HEK293 (cell line): ENCODE data around the gene TMEM61.

Experiments
- CTCF ChIA-PET: fragments of 350-600 bp; formaldehyde crosslinking; extraction: SDS; loops from one replicate; lab custom pipeline; 2021; ENCODE audit warnings: antibody characterized with exemption; lab: Yijun Ruan, JAX
- POLR2A ChIA-PET: fragments of 300-600 bp; formaldehyde crosslinking; extraction: SDS; loops from one replicate; lab custom pipeline; 2020; ENCODE audit warnings: antibody characterized with exemption, inconsistent platforms; lab: Yijun Ruan, JAX
- H3K27ac ChIP-seq: fragments of 200-500 bp; sonication (Bioruptor generic); 2 replicates; pipeline ENCODE4 v1.5.1; 2014; ENCODE audit warnings: low read depth, low read length, control low read depth, inconsistent platforms; ENCODE audit errors: extremely low read depth
- H3K36me3 ChIP-seq, 2 experiments: fragments of 200-500 bp in 1 of 2; sonication (Bioruptor generic) in 1 of 2; 1 replicate in 1 of 2; 2 replicates in 1 of 2; pipeline ENCODE4 v1.5.1; 2014 to 2017; ENCODE audit warnings: inconsistent platforms in 2 of 2, low read length in 2 of 2; ENCODE audit not compliant: control insufficient read depth in 2 of 2, insufficient read depth in 1 of 2
- H3K4me1 ChIP-seq: fragments of 200-500 bp; sonication (Bioruptor generic); 2 replicates; pipeline ENCODE4 v1.5.1; 2014; ENCODE audit warnings: mild to moderate bottlenecking, low read length, inconsistent platforms; ENCODE audit not compliant: control insufficient read depth, insufficient read depth
- H3K4me3 ChIP-seq: 2 replicates; pipeline ENCODE4 v1.5.1; 2011; ENCODE audit warnings: low read depth, mild to moderate bottlenecking, control low read depth, low read length, moderate library complexity
- H3K9me3 ChIP-seq: fragments of 200-500 bp; sonication (Bioruptor generic); 2 replicates; pipeline ENCODE4 v1.5.1; 2014; ENCODE audit warnings: low read depth, low read length, inconsistent platforms; ENCODE audit not compliant: control insufficient read depth, insufficient read depth
- BCL11A ChIP-seq: fragments of 450-650 bp; formaldehyde crosslinking; IDR thresholded peaks from 2 replicates; pipeline ENCODE4 v1.5.1; 2016; ENCODE audit warnings: low read depth, missing biosample characterization, missing genetic modification characterization
- FEZF1 ChIP-seq: fragments of 450-650 bp; formaldehyde crosslinking; IDR thresholded peaks from 2 replicates; pipeline ENCODE4 v1.5.1; 2016; ENCODE audit warnings: missing biosample characterization, missing genetic modification characterization
- KLF7 ChIP-seq: fragments of 450-650 bp; formaldehyde crosslinking; IDR thresholded peaks from 2 replicates; pipeline ENCODE4 v1.5.1; 2016; ENCODE audit warnings: missing biosample characterization, missing genetic modification characterization, borderline replicate concordance
- MEIS1 ChIP-seq: sonication (generic); formaldehyde crosslinking; IDR thresholded peaks from 2 replicates; pipeline ENCODE4 v1.8.1; 2022; ENCODE audit warnings: missing genetic modification reagents, mild to moderate bottlenecking, borderline replicate concordance
- MYNN ChIP-seq: fragments of 450-650 bp; formaldehyde crosslinking; IDR thresholded peaks from 2 replicates; pipeline ENCODE4 v1.5.1; 2016; ENCODE audit warnings: missing biosample characterization, missing genetic modification characterization, borderline replicate concordance
- OSR2 ChIP-seq: fragments of 450-650 bp; formaldehyde crosslinking; IDR thresholded peaks from 2 replicates; pipeline ENCODE4 v1.5.1; 2016; ENCODE audit warnings: missing biosample characterization, missing genetic modification characterization
- SCRT1 ChIP-seq: fragments of 450-650 bp; formaldehyde crosslinking; IDR thresholded peaks from 2 replicates; pipeline ENCODE4 v1.5.1; 2016; ENCODE audit warnings: missing biosample characterization, missing genetic modification characterization, borderline replicate concordance
- SCRT2 ChIP-seq: fragments of 450-650 bp; formaldehyde crosslinking; IDR thresholded peaks from 2 replicates; pipeline ENCODE4 v1.5.1; 2016; ENCODE audit warnings: missing biosample characterization, missing genetic modification characterization
- YY1 ChIP-seq: fragments of 450-650 bp; formaldehyde crosslinking; IDR thresholded peaks from 2 replicates; pipeline ENCODE4 v1.5.1; 2018; ENCODE audit warnings: missing biosample characterization, missing genetic modification characterization
- ZFHX2 ChIP-seq: fragments of 450-650 bp; formaldehyde crosslinking; conservative IDR thresholded peaks from 2 replicates; pipeline ENCODE4 v1.5.1; 2016; ENCODE audit warnings: missing biosample characterization, missing genetic modification characterization
- ZNF138 ChIP-seq: fragments of 450-650 bp; formaldehyde crosslinking; IDR thresholded peaks from 2 replicates; pipeline ENCODE4 v1.5.1; 2016; ENCODE audit warnings: missing biosample characterization, missing genetic modification characterization, borderline replicate concordance
- ZNF202 ChIP-seq: fragments of 450-650 bp; formaldehyde crosslinking; IDR thresholded peaks from 2 replicates; pipeline ENCODE4 v1.5.1; 2016; ENCODE audit warnings: missing biosample characterization, missing genetic modification characterization, borderline replicate concordance
- ZNF311 ChIP-seq: fragments of 450-650 bp; formaldehyde crosslinking; IDR thresholded peaks from 2 replicates; pipeline ENCODE4 v1.5.1; 2017; ENCODE audit warnings: missing biosample characterization, missing genetic modification characterization, borderline replicate concordance
- ZNF596 ChIP-seq: fragments of 450-650 bp; IDR thresholded peaks from 2 replicates; pipeline ENCODE4 v1.5.0; 2018; ENCODE audit warnings: missing biosample characterization, mild to moderate bottlenecking, missing genetic modification characterization, moderate library complexity
- ZNF837 ChIP-seq: fragments of 450-650 bp; formaldehyde crosslinking; IDR thresholded peaks from 2 replicates; pipeline ENCODE4 v1.5.1; 2016; ENCODE audit warnings: missing biosample characterization, missing genetic modification characterization
- ZSCAN30 ChIP-seq: fragments of 450-650 bp; IDR thresholded peaks from 2 replicates; pipeline ENCODE4 v1.5.1; 2018; ENCODE audit warnings: missing biosample characterization, mild to moderate bottlenecking, missing genetic modification characterization, moderate library complexity
- TF ChIP-seq, protein P1 (sequence below): fragments of 450-650 bp; formaldehyde crosslinking; conservative IDR thresholded peaks from 2 replicates; pipeline ENCODE4 v1.5.1; 2016; ENCODE audit warnings: low read depth, missing biosample characterization, missing genetic modification characterization
- TF ChIP-seq, protein P2 (sequence below): fragments of 450-650 bp; formaldehyde crosslinking; IDR thresholded peaks from 2 replicates; pipeline ENCODE4 v1.5.1; 2016; ENCODE audit warnings: missing biosample characterization, missing genetic modification characterization
- TF ChIP-seq, protein P3 (sequence below): fragments of 450-650 bp; formaldehyde crosslinking; IDR thresholded peaks from 2 replicates; pipeline ENCODE4 v1.5.1; 2016; ENCODE audit warnings: missing biosample characterization, missing genetic modification characterization

Gene TMEM61

DNA sequence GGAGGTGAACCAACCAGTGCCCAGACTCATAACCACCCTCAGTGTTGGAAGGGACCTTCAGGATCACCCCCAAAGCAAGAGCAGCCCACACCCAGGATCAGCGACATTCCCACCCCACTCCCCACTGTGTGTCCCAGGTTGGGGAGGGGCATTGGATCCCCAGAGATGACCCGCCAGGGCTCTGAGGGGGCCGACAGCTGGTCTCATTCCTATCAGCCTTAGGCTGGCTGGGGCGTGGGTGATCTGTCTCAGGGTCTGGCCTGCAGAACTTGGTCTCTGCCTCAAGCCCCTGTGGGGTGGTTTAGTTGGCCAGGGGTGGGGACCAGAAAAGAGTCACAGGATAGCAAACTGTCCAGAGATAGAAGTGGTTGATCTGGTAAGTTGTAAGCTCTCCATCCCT lies 10.5 kb downstream of the TMEM61 start (continued):
- TF ChIP-seq, protein P1, sequence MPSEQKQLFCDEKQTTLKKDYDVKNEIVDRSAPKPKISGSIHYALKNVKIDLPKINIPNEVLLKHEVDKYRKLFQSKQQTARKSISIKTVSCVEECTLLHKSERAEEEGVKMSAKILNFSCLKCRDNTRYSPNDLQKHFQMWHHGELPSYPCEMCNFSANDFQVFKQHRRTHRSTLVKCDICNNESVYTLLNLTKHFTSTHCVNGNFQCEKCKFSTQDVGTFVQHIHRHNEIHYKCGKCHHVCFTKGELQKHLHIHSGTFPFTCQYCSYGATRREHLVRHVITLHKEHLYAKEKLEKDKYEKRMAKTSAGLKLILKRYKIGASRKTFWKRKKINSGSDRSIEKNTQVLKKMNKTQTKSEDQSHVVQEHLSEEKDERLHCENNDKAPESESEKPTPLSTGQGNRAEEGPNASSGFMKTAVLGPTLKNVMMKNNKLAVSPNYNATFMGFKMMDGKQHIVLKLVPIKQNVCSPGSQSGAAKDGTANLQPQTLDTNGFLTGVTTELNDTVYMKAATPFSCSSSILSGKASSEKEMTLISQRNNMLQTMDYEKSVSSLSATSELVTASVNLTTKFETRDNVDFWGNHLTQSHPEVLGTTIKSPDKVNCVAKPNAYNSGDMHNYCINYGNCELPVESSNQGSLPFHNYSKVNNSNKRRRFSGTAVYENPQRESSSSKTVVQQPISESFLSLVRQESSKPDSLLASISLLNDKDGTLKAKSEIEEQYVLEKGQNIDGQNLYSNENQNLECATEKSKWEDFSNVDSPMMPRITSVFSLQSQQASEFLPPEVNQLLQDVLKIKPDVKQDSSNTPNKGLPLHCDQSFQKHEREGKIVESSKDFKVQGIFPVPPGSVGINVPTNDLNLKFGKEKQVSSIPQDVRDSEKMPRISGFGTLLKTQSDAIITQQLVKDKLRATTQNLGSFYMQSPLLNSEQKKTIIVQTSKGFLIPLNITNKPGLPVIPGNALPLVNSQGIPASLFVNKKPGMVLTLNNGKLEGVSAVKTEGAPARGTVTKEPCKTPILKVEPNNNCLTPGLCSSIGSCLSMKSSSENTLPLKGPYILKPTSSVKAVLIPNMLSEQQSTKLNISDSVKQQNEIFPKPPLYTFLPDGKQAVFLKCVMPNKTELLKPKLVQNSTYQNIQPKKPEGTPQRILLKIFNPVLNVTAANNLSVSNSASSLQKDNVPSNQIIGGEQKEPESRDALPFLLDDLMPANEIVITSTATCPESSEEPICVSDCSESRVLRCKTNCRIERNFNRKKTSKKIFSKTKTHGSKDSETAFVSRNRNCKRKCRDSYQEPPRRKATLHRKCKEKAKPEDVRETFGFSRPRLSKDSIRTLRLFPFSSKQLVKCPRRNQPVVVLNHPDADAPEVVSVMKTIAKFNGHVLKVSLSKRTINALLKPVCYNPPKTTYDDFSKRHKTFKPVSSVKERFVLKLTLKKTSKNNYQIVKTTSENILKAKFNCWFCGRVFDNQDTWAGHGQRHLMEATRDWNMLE (tag by site-specific recombination): no peak
- no peak for TF ChIP-seq ZNF311 (tag by site-specific recombination)

DNA sequence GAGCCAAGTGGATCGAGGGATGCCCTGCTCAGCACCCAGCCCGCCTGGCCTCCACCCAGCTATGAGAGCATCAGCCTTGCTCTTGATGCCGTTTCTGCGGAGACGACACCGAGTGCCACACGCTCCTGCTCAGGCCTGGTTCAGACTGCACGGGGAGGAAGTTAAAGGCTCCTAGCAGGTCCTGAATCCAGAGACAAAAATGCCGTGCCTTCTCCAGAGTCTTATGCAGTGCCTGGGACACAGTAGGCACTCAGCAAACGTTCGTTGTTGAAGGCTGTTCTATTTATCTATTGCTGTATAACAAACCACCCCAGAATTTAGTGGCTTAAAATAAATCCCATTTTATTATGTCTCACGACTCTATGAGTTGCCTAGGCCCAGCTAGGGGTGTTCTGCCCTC lies 11.5 kb downstream of the TMEM61 start:
- Histone ChIP-seq H3K27ac (no peak overlapping the region), H3K36me3 (no peaks in the 10 kb centered on the region), H3K4me3 (no peak overlapping the region), H3K9me3 (no peaks in the 10 kb centered on the region), H3K4me1 (no peaks in the 10 kb centered on the region)
- POLR2A ChIA-PET: no interaction called here
- TF ChIP-seq ZNF837 (tag by site-specific recombination): no peak
- no peak for TF ChIP-seq MEIS1 (CRISPR knock-in tag)
- no peak for TF ChIP-seq ZNF202 (tag by site-specific recombination)
- no peak for TF ChIP-seq BCL11A (tag by site-specific recombination)
- no peak for TF ChIP-seq ZNF138 (tag by site-specific recombination)
- TF ChIP-seq OSR2: no peak
- no peak for TF ChIP-seq ZFHX2 (tag by site-specific recombination)
- no peak for TF ChIP-seq ZNF596 (tag by site-specific recombination)
- TF ChIP-seq YY1: no peak
- no peak for TF ChIP-seq ZSCAN30 (tag by site-specific recombination)
- TF ChIP-seq FEZF1 (tag by site-specific recombination): no peak
- no peak for TF ChIP-seq KLF7
- CTCF ChIA-PET: interaction anchor here (0.6 to 3.0 kb wide), 5 partner anchors 8 to 51 kb away, joined by 3 to 21 read pairs (median 7); no protein-coding TSS in a partner anchor

DNA sequence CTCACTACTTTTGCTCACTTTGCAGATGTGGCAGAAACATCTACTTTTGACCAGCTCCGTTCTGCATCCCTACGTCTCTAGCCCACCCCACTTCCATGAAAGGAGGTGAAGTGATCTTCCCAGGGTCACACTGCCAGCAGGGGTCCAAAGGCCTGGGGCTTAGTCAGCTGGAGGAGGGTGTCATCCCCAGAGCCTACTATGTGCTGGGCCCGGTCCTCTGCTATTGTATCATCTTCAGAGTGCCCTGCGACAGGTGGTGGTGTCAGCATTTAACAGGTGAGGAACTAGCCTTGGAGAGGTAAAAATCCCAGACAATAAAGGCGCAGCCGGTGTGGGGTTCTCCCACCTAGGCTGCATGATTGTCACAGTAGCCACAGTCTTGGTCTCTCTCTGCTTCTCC lies 12.7 kb downstream of the TMEM61 start:
- TF ChIP-seq MYNN (tag by site-specific recombination) (no peak), SCRT2 (tag by site-specific recombination) (peak; percentile 87), SCRT1 (tag by site-specific recombination) (peak; percentile 75; the same call in 1 of the 2 replicates)
- TF ChIP-seq, protein P2, sequence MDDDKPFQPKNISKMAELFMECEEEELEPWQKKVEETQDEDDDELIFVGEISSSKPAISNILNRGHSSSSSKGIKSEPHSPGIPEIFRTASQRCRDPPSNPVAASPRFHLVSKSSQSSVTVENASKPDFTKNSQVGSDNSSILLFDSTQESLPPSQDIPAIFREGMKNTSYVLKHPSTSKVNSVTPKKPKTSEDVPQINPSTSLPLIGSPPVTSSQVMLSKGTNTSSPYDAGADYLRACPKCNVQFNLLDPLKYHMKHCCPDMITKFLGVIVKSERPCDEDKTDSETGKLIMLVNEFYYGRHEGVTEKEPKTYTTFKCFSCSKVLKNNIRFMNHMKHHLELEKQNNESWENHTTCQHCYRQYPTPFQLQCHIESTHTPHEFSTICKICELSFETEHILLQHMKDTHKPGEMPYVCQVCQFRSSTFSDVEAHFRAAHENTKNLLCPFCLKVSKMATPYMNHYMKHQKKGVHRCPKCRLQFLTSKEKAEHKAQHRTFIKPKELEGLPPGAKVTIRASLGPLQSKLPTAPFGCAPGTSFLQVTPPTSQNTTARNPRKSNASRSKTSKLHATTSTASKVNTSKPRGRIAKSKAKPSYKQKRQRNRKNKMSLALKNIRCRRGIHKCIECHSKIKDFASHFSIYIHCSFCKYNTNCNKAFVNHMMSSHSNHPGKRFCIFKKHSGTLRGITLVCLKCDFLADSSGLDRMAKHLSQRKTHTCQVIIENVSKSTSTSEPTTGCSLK (tag by site-specific recombination): no peak
- TF ChIP-seq, protein P3, sequence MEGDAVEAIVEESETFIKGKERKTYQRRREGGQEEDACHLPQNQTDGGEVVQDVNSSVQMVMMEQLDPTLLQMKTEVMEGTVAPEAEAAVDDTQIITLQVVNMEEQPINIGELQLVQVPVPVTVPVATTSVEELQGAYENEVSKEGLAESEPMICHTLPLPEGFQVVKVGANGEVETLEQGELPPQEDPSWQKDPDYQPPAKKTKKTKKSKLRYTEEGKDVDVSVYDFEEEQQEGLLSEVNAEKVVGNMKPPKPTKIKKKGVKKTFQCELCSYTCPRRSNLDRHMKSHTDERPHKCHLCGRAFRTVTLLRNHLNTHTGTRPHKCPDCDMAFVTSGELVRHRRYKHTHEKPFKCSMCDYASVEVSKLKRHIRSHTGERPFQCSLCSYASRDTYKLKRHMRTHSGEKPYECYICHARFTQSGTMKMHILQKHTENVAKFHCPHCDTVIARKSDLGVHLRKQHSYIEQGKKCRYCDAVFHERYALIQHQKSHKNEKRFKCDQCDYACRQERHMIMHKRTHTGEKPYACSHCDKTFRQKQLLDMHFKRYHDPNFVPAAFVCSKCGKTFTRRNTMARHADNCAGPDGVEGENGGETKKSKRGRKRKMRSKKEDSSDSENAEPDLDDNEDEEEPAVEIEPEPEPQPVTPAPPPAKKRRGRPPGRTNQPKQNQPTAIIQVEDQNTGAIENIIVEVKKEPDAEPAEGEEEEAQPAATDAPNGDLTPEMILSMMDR (tag by site-specific recombination): no peak
- Histone ChIP-seq H3K36me3 (no peaks in the 10 kb centered on the region), H3K27ac (no peak overlapping the region), H3K4me1 (no peaks in the 10 kb centered on the region), H3K9me3 (no peaks in the 10 kb centered on the region), H3K4me3 (no peak overlapping the region)
- POLR2A ChIA-PET: no interaction called here
- CTCF ChIA-PET: interaction anchor here (0.6 to 2.1 kb wide), 6 partner anchors 24 to 209 kb away, joined by 3 to 15 read pairs (median 5); no protein-coding TSS in a partner anchor
